GM19438 (cell line): Measurements from ENCODE around the gene CHST11.

Source experiments
- ATAC-seq: cut with Tn5 transposase; IDR thresholded peaks from one replicate; pipeline ENCODE4 v1.9.1; 2021; ENCODE audit warnings: low read depth; ENCODE audit not compliant: unreplicated experiment

The CHST11 gene

GRCh38 chr12:104456417-104456949 is at the start of gene CHST11:
Gene CHST11 (plus strand): TSS chr12:104456948.
- ATAC-seq, result peak; percentile 61

DNA sequence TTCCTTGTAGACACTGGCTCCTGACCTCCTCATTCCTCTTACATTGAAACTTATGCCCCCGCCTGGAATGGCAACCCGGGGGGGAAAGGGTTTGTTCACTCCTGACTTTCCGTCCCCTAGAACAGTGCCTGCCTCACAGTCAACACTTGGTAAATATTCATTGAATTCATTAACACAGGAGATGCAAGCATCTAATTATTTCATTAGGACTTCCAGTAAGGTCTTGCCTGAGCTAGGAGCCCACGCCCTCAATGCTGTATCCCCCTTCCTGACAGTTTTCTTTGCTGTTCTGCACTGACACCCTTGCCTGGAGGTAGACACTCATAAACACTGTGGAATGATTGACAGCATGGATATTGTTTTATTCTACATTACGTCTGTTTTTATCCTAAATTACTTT is 49.3 kb upstream of the CHST11 start:
- ATAC-seq, result no peak

DNA sequence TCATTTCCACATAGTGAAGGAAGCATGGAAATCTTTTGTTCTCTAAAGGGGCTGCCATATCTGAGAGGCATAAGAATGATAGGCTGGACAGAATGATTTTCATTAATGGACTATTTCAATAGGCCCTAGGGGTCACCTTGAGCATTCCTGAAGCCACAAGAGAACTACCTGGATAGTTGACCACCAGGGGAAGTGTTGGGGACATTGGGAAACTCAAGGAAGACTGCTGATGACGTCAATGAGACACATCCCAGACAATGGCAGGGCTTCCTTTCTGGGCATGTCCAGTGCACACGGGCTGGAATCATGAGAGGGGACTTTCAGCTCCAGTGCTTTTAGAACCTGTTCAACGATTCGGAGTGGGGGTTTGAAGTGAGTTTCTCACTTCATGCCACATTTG is 48.8 kb upstream of the CHST11 start:
- no peak for ATAC-seq

DNA sequence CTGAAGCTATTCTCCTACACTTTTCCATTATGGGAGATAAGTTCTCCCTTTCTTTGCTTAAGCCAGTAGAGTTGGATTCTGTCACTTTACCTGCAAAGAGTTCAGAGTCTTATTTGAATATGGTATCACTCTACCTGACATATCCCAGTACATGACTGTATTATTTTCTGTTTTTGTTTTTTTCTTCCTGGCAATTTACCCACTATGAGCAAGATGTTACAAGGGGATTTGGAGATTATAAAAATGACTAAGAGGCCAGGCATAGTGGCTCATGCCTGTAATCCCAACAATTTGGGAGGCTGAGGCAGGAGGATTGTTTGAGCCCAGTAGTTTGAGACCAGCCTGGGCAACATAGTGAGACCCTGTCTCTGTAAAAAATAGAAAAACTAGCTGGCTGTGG is 46.4 kb upstream of the CHST11 start:
- no peak for ATAC-seq

- ATAC-seq, result no peak
Measured at GRCh38 chr12:104410786-104411185, 46.0 kb upstream of the CHST11 start.

DNA sequence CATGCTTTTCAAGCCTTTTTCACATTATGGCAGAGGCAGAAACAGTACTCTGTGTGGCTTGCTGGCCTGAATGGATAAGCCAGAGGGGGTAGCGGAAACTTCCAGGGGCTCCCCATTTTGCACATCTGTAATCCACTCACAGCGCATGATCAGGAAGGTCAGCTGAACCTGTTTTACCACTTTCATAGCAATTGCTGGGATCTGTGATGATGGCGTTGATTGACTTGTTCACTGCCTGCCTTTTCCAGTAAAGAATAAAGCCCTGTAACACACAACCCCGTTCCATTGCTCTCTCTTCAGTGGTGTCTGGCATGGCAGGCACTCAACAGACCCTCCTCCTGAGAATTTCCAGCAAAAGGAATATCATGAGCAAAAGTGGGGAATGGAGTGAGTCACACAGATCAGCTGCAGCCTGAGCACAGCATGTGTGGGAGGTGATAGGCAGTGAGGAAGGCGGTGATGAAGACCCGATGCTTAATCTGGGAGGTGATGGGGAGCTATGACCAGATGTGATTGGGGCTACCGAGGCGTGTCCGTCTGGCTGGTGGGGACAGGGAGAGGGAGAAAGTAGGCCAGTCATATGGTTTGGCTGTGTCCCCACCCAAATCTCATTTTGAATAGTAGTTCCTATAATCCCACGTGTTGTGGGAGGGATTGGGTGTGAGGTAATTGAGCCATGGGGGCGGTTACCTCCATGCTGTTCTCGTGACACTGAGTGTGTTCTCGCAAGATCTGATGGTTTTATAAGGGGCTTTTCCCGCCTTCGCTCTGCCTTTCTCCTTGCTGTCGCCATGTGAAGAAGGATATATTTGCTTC is 44.7 kb upstream of the CHST11 start:
- no peak for ATAC-seq

DNA sequence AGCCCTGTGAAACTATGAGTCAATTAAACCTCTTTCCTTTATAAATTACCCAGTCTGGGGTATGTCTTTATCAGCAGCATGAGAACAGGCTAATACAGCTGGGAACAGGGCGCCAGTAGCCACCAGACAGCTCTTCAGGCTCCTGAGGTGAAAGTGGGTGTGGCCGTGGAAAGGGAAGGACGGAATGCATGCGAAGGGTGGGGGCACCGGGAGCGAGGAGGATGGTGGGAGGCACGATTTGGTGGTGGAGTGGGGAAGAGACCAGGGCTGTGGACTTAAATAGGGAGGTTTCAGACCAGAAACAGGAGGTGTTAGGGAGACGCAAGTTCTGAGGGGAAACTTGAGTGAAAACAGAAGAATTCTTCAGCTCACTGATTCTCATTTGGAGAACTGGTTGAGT is 44.1 kb upstream of the CHST11 start:
- no peak for ATAC-seq

DNA sequence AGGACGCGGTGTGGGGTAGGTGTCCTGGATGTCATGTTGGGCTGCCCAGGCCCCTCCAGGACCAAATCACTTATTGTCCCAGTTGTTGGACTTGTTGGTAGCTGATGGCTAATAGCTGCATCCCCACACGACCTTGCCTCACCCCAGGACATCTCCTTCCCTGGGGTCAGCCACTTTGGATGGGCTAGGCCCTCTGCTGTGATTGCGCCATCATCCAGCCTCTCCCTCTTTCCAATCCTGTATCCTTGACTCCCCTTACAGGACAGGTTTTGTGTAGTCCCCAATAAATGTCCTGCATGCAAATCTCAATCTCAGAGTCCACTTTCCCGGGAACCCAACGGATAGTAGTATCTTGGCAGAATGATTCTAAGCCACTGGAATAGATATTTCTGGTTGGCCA is 43.4 kb upstream of the CHST11 start:
- no peak for ATAC-seq

GRCh38 chr12:104414581-104415341 is 42.0 kb upstream of the CHST11 start:
- no peak for ATAC-seq

GRCh38 chr12:104415342-104415980 is 41.3 kb upstream of the CHST11 start:
- ATAC-seq, result no peak

DNA sequence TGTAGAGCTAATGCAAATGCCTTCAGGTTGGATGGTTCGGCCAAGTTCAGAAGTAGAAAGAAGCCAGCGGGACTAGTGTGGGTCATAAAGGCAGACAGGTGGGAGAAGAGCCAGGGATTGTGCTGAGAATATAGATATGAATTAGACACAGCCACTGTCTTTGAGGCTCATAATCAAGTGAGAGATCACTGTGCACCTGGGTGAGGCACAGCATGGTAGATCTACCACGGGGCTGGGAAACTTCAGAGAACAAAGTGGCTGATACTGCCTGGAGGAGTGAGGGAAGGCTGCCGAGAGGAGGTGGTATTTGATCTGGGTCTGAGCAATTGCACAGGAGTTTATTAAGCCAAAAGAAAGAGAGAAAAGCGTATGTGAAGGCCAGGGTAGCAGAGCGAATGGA is 40.6 kb upstream of the CHST11 start:
- no peak for ATAC-seq

- no peak for ATAC-seq
Measured at GRCh38 chr12:104416585-104416984, 40.2 kb upstream of the CHST11 start.

GRCh38 chr12:104419717-104420116 is 37.0 kb upstream of the CHST11 start:
- ATAC-seq, result no peak

DNA sequence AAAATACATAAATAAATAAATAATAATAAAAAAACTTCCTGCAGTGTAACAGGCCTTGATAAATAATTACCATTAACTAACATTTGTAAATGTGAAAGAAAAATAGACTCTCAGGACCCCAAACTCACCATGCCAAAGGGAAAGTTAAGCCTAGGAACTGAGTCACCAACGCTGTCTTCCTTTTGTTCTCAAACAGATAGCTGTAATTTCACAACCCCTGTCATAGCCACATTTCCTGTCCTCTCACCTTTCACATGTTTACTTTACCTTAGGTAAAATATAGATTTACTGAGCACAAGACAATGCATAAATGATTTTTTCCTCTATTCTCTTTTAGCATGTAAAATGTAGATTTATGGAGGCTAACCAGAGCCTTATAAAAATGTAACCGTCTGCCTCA is 35.9 kb upstream of the CHST11 start:
- ATAC-seq, result no peak

GRCh38 chr12:104421343-104421742 is 35.4 kb upstream of the CHST11 start:
- no peak for ATAC-seq

- ATAC-seq, result no peak
Measured at GRCh38 chr12:104422441-104422840, 34.3 kb upstream of the CHST11 start.

- no peak for ATAC-seq
Measured at GRCh38 chr12:104423273-104423672, 33.5 kb upstream of the CHST11 start.

- ATAC-seq, result no peak
Measured at GRCh38 chr12:104423809-104424208, 32.9 kb upstream of the CHST11 start.

- ATAC-seq, result no peak
Measured at GRCh38 chr12:104424955-104425354, 31.8 kb upstream of the CHST11 start.

GRCh38 chr12:104425614-104426013 is 31.1 kb upstream of the CHST11 start:
- no peak for ATAC-seq

DNA sequence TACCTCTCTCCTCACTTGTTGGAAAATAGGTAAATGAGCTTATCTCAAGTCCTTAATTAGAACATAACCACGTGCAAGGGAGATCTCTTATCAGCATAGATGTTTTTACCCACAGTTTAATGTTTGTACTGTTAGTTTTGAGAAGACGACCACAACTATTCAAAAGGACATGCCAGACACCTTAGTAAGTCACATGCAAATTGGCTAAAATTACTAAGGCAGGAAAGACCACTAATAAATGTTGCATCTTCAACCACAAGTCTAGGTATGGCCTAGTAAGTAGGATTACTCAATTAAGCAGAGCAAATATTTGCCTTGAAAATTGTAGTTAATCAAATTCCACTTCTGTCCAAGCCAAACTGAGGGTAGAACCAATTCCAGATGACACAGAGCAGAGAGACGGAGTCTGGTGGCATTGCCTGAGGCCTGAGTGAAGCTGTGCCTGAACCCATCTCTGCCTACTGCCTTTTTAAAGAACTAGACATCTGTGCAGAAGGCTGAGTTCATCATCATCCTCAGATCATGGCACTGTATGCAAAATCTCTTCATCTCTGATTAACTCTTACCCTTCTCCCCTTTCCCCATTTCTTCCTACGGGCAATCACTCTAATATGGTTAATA is 29.7 kb upstream of the CHST11 start:
- ATAC-seq, result no peak
